GM23248 (cell line): Measurements from ENCODE around the gene CD19. TPM values are rescaled to one million over a fixed set of nuclear protein-coding genes. Genes with fewer than 3 reads are reported as not detected.
A peak's percentile ranks its signal among the peaks of the same experiment; 100 is the strongest.

ENCODE experiments used
- DNase-seq: peaks from one replicate; pipeline ENCODE4 v3.0.0-alpha.2; 2015
- H2AFZ ChIP-seq: fragments of 200-600 bp; sonication (generic); 2 replicates; pipeline ENCODE4 v1.6.1; 2016; ENCODE audit warnings: antibody characterized with exemption
- H3F3A ChIP-seq: fragments of 200-600 bp; sonication (generic); 2 replicates; pipeline ENCODE4 v1.6.1; 2016; ENCODE audit warnings: mild to moderate bottlenecking, antibody characterized with exemption, mixed run types; ENCODE audit not compliant: insufficient read depth
- H3K27ac ChIP-seq: fragments of 200-600 bp; sonication (generic); 2 replicates; pipeline ENCODE4 v1.5.1; 2016; ENCODE audit warnings: mild to moderate bottlenecking
- H3K27me3 ChIP-seq: fragments of 200-600 bp; sonication (generic); replicated peaks from 2 replicates; pipeline ENCODE4 v1.6.1; 2016; ENCODE audit warnings: mild to moderate bottlenecking; ENCODE audit not compliant: insufficient read depth
- H3K36me3 ChIP-seq: fragments of 200-600 bp; sonication (generic); 2 replicates; pipeline ENCODE4 v1.6.1; 2016; ENCODE audit warnings: low read depth, mild to moderate bottlenecking
- H3K4me1 ChIP-seq: fragments of 200-600 bp; sonication (generic); 2 replicates; pipeline ENCODE4 v1.6.1; 2016; ENCODE audit warnings: mild to moderate bottlenecking; ENCODE audit not compliant: insufficient read depth
- H3K4me2 ChIP-seq: fragments of 200-600 bp; sonication (generic); one replicate; pipeline ENCODE4 v1.6.1; 2016; ENCODE audit warnings: mild to moderate bottlenecking; ENCODE audit not compliant: unreplicated experiment
- H3K4me3 ChIP-seq: fragments of 200-600 bp; sonication (generic); 2 replicates; pipeline ENCODE4 v1.5.1; 2016; ENCODE audit warnings: mild to moderate bottlenecking
- H3K79me2 ChIP-seq: fragments of 200-600 bp; sonication (generic); 2 replicates; pipeline ENCODE4 v1.6.1; 2016; ENCODE audit warnings: mild to moderate bottlenecking; ENCODE audit not compliant: insufficient read depth
- H3K9ac ChIP-seq: fragments of 200-600 bp; sonication (generic); 2 replicates; pipeline ENCODE4 v1.6.1; 2016; ENCODE audit warnings: mild to moderate bottlenecking
- H3K9me2 ChIP-seq: fragments of 200-600 bp; sonication (generic); 2 replicates; pipeline ENCODE4 v1.6.1; 2016; ENCODE audit warnings: mixed run types, mild to moderate bottlenecking, moderate library complexity; ENCODE audit not compliant: insufficient read depth
- H3K9me3 ChIP-seq: fragments of 200-600 bp; sonication (generic); one replicate; pipeline ENCODE4 v1.6.1; 2017; ENCODE audit warnings: low read depth
- H4K20me1 ChIP-seq: fragments of 200-600 bp; sonication (generic); 2 replicates; pipeline ENCODE4 v1.6.0; 2016; ENCODE audit not compliant: insufficient read depth
- EZH2 ChIP-seq: fragments of 200-600 bp; sonication (generic); IDR thresholded peaks from 2 replicates; pipeline ENCODE4 v1.6.1; 2018; ENCODE audit warnings: antibody characterized with exemption, mild to moderate bottlenecking; ENCODE audit not compliant: insufficient read depth, poor library complexity, severe bottlenecking
- EZH2phosphoT487 ChIP-seq: fragments of 200-600 bp; sonication (generic); IDR thresholded peaks from 2 replicates; pipeline ENCODE4 v1.6.1; 2018; ENCODE audit warnings: antibody characterized with exemption, moderate library complexity, mild to moderate bottlenecking, low read depth; ENCODE audit not compliant: insufficient read depth
- WGBS, 2 experiments: methylation state at CpG; one replicate each; pipeline ENCODE4 v1.1.6; 2015 to 2017; ENCODE audit warnings: low lambda C conversion rate in 2 of 2, low coverage in 1 of 2; ENCODE audit errors: missing lambda C conversion rate in 2 of 2; 5-methylcytosine and 5-hydroxymethylcytosine counted together
- in situ Hi-C: fragments of 300-500 bp; cut with MboI; formaldehyde crosslinking; loops from 2 replicates; pipeline ENCODE4 v1.15.0; 2020
- polyA plus RNA-seq: library from polyadenylated mRNA; unstranded; fragments of >200 nt; fragmentation: Nextera tagmentation; extraction: Ambion mirVana; gene quantifications from 2 replicates; pipeline ENCODE4 v1.2.1, GENCODE V29; 2016
- total RNA-seq: library from RNA; depleted of rRNA; stranded (reverse); fragments of >200 nt; shearing (Covaris generic); gene quantifications from 2 replicates; pipeline ENCODE4 v1.2.3, GENCODE V29; 2014

Gene CD19
- total and polyA plus RNA-seq, 2 experiments from 2014 or later = not detected

- Histone ChIP-seq H3K9ac (no peak overlapping the region), H3K9me2 (no peaks in the 10 kb centered on the region), H3K36me3 (no peaks in the 10 kb centered on the region), H3K4me3 (no peak overlapping the region), H3K9me3 (no peaks in the 10 kb centered on the region), H3K4me1 (no peaks in the 10 kb centered on the region), H3K27ac (no peak overlapping the region), H3K27me3 (no peaks in the 10 kb centered on the region), H3K4me2 (no peak overlapping the region), H3F3A (peaks cover 11% of the 10 kb centered on the region; the same call in 1 of the 2 replicates), H4K20me1 (no peaks in the 10 kb centered on the region), H3K79me2 (no peaks in the 10 kb centered on the region), H2AFZ (no peak overlapping the region)
- in situ Hi-C loops = no loop called here
- DNase-seq = peak; percentile 65
- TF ChIP-seq EZH2phosphoT487 (no peak), EZH2 (no peak)
These were observed 16.6 kb upstream of the CD19 start for GRCh38 chr16:28915181-28915580.

GRCh38 chr16:28917095-28917494 is 14.7 kb upstream of the CD19 start:
- WGBS, 2 experiments = 98 to 100% methylated on average over 7 of the region's 7 CpGs
- H2AFZ ChIP-seq = no peak overlapping the region
- no peaks in the 10 kb centered on the region for H3K9me2 ChIP-seq
- H3K4me1 ChIP-seq = no peaks in the 10 kb centered on the region
- H3K9ac ChIP-seq = no peak overlapping the region
- H3K4me2 ChIP-seq = no peak overlapping the region
- no peaks in the 10 kb centered on the region for H3K36me3 ChIP-seq
- H3K79me2 ChIP-seq = no peaks in the 10 kb centered on the region
- H3F3A ChIP-seq = peaks cover 11% of the 10 kb centered on the region; the same call in 1 of the 2 replicates
- H3K27ac ChIP-seq = no peak overlapping the region
- no peak overlapping the region for H3K4me3 ChIP-seq
- H4K20me1 ChIP-seq = no peaks in the 10 kb centered on the region
- H3K27me3 ChIP-seq = no peaks in the 10 kb centered on the region
- no peak for DNase-seq
- H3K9me3 ChIP-seq = no peaks in the 10 kb centered on the region
- in situ Hi-C loops = no loop called here
- no peak for TF ChIP-seq EZH2phosphoT487
- no peak for TF ChIP-seq EZH2

- H3F3A ChIP-seq = peaks cover 11% of the 10 kb centered on the region; the same call in 1 of the 2 replicates
- no peak overlapping the region for H3K27ac ChIP-seq
- H3K79me2 ChIP-seq = no peaks in the 10 kb centered on the region
- H3K36me3 ChIP-seq = no peaks in the 10 kb centered on the region
- H3K9me3 ChIP-seq = no peaks in the 10 kb centered on the region
- H3K4me3 ChIP-seq = no peak overlapping the region
- H2AFZ ChIP-seq = no peak overlapping the region
- no peaks in the 10 kb centered on the region for H3K27me3 ChIP-seq
- H3K9ac ChIP-seq = no peak overlapping the region
- no peak for DNase-seq
- H3K4me2 ChIP-seq = no peak overlapping the region
- in situ Hi-C loops = no loop called here
- WGBS, 2 experiments = 97 to 98% methylated on average over 3 of the region's 3 CpGs
- no peaks in the 10 kb centered on the region for H4K20me1 ChIP-seq
- H3K4me1 ChIP-seq = no peaks in the 10 kb centered on the region
- TF ChIP-seq EZH2 (no peak), EZH2phosphoT487 (no peak)
- H3K9me2 ChIP-seq = no peaks in the 10 kb centered on the region
These were observed 13.1 kb upstream of the CD19 start for GRCh38 chr16:28918698-28919097.

- Histone ChIP-seq H3K4me2 (no peak overlapping the region), H3K9ac (no peak overlapping the region), H3K27me3 (no peaks in the 10 kb centered on the region), H3K9me2 (no peaks in the 10 kb centered on the region), H3K79me2 (no peaks in the 10 kb centered on the region), H2AFZ (no peak overlapping the region), H3F3A (peaks cover 8% of the 10 kb centered on the region; the same call in 1 of the 2 replicates), H3K27ac (no peak overlapping the region), H4K20me1 (no peaks in the 10 kb centered on the region), H3K4me3 (no peak overlapping the region), H3K4me1 (no peaks in the 10 kb centered on the region), H3K36me3 (no peaks in the 10 kb centered on the region), H3K9me3 (no peaks in the 10 kb centered on the region)
- in situ Hi-C loops = no loop called here
- 85 to 90% methylated on average over 3 of the region's 3 CpGs for WGBS, 2 experiments
- DNase-seq = no peak
- TF ChIP-seq EZH2phosphoT487 (no peak), EZH2 (no peak)
These were observed 8.6 kb upstream of the CD19 start for GRCh38 chr16:28923231-28923587.
